Measurements from ENCODE around the gene CYP26A1.

CYP26A1 gene

DNA sequence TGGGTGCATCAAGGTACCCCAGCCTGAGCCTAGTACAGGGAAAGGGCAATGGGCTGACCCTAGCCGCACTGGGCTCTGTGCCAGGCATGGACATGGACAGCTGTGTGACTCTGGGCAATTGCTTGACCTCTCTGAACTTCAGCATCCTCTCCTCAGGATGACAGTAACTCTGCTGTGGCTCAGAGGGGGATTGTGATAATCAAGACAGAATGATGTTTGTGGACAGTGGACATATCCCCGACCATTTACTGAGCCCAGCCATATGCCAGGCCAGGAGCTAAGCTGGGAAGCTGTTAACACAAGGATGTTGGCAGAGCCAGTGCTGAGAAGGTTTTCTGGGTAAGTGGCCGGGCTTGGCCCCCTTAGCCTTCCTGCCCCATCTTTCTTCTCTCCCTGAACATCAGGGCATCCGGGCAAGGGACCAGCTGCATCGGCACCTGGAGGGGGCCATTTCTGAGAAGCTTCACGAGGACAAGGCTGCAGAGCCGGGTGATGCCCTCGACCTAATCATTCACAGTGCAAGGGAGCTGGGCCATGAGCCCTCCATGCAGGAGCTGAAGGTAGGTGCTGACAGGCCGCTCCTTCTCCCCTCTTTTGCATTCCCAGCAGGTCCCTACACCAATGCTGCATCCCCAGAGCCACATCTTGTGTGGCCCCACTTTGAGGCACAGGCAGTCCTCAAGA lies 9.6 kb upstream of the CYP26A1 start:
- no peak overlapping the region for H3K4me3 ChIP-seq (ENCODE audit: control insufficient read depth, low read depth, low read length)
- no peak for DNase-seq (ENCODE audit: low read depth)
- TF ChIP-seq, protein P1, sequence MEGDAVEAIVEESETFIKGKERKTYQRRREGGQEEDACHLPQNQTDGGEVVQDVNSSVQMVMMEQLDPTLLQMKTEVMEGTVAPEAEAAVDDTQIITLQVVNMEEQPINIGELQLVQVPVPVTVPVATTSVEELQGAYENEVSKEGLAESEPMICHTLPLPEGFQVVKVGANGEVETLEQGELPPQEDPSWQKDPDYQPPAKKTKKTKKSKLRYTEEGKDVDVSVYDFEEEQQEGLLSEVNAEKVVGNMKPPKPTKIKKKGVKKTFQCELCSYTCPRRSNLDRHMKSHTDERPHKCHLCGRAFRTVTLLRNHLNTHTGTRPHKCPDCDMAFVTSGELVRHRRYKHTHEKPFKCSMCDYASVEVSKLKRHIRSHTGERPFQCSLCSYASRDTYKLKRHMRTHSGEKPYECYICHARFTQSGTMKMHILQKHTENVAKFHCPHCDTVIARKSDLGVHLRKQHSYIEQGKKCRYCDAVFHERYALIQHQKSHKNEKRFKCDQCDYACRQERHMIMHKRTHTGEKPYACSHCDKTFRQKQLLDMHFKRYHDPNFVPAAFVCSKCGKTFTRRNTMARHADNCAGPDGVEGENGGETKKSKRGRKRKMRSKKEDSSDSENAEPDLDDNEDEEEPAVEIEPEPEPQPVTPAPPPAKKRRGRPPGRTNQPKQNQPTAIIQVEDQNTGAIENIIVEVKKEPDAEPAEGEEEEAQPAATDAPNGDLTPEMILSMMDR (IDR thresholded peaks at IDR 0.05; ENCODE audit: control insufficient read depth, insufficient read depth, low read depth, low read length, missing control alignments), result no peak

DNA sequence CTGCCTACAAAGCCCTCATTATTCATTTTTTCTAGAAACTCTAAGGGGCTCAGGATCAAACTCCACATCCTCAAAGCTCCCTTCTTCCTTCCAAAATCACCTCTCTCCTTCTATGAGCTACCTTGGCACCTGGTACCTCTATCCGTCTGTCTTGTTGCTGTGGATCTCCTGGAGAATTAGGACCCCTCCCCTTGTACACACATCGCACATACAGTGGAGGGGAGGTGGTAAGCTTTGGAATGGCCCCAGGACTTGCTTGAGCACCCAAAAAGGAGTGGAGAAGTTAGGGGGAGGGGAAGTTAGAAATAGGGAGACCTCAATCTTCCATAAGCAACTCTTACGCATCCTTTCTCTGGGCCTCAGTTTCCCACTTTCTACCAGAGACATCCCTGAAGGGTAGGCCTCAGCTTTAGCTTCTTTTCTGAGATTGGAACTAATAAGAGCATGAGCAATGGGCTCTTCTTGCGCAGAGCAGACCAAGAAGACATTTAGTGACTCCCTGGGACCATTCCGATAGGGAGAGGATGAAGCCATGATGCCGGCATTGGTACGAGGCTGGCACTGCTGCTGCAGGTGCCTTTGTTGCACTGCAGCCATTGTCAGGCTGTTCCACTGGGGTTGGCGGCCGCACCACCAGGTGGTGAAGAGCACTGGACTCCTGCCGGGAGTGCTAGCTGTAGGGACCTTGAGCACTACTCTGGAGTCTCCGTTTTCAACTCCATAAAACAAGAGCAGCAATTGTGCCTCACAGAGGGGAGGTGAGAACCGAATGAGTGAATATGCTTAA lies 8.6 kb upstream of the CYP26A1 start:
- DNase-seq (ENCODE audit: low read depth), result no peak
- H3K4me3 ChIP-seq (ENCODE audit: control insufficient read depth, low read depth, low read length), result no peak overlapping the region
- TF ChIP-seq, protein P1 (IDR thresholded peaks at IDR 0.05; ENCODE audit: control insufficient read depth, insufficient read depth, low read depth, low read length, missing control alignments), result no peak

DNA sequence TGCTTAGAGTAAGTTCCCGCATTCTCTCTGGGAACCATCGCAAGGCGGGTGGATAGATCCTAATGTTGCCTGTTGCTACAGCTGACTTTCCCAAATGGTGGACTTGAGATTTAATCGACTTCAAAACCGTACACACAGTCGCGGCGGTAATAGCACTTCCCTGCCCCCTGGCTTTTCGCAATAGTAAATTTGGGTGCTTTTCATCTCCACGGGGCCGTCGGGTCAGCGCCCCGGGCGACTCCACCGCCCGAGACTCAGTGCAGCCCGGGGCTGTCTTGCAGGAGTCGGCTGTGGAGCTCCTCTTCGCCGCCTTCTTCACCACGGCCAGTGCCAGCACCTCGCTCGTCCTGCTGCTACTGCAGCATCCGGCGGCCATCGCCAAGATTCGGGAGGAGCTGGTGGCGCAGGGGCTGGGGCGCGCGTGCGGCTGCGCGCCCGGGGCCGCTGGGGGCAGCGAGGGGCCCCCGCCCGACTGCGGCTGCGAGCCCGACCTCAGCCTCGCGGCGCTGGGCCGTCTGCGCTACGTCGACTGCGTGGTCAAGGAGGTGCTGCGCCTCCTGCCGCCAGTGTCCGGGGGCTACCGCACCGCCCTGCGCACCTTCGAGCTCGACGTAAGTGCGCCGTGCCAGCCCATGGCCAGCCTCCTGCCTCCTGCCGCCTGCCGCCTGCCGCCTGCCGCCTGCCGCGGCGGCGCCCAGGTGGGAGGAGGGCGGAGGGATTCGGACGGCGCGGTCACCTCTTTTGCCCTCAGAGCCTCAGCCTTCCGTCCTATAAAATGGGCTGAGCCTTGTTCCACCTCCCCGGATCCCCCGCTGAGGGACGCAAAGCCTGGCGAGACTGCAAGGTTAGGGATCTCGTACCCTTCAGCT lies 7.8 kb upstream of the CYP26A1 start:
- DNase-seq (ENCODE audit: low read depth), result no peak
- TF ChIP-seq, protein P1 (IDR thresholded peaks at IDR 0.05; ENCODE audit: control insufficient read depth, insufficient read depth, low read depth, low read length, missing control alignments), result no peak
- H3K4me3 ChIP-seq (ENCODE audit: control insufficient read depth, low read depth, low read length), result no peak overlapping the region; the same call in 1 of the 2 replicates

DNA sequence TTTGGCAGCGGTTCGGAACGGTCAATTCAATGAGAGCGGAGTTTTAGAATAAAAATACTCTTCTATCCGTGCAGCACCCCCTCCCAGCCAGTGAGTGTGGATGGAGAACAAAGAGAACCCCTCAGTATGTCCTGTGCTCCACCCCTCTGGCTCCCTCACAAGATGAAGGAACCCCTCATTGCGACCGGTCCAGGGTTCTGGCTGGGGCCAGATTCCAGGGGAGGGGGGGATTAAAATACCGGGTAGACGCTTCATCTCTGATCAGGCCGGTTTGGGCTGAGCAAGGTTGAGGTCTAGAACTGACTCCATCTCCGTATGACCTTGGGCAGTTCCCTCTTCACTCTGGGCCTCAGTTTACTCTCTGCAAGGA lies 7.2 kb upstream of the CYP26A1 start:
- no peak for DNase-seq (ENCODE audit: low read depth)
- TF ChIP-seq, protein P1 (IDR thresholded peaks at IDR 0.05; ENCODE audit: control insufficient read depth, insufficient read depth, low read depth, low read length, missing control alignments), result no peak
- H3K4me3 ChIP-seq (ENCODE audit: control insufficient read depth, low read depth, low read length), result no peak overlapping the region

- TF ChIP-seq, protein P1 (IDR thresholded peaks at IDR 0.05; ENCODE audit: control insufficient read depth, insufficient read depth, low read depth, low read length, missing control alignments), result no peak
- H3K4me3 ChIP-seq (ENCODE audit: control insufficient read depth, low read depth, low read length), result no peak overlapping the region
Measured at GRCh38 chr10:93067443-93068365, 6.0 kb upstream of the CYP26A1 start.

More at GRCh38 chr10:93067443-93068365, 6.0 kb upstream of the CYP26A1 start:
- DNase-seq (ENCODE audit: low read depth), result no peak
